Muscle layer of duodenum (tissue), 2 donors: ENCODE results near the gene TGM6.

Experiments used
- H3K27ac ChIP-seq: one replicate; pipeline ENCODE4 v1.7.0; 2013; ENCODE audit warnings: mild to moderate bottlenecking, low read length
- H3K27me3 ChIP-seq: one replicate; pipeline ENCODE4 v1.7.0; 2013; ENCODE audit warnings: low read depth, mild to moderate bottlenecking, control low read depth, low read length
- H3K36me3 ChIP-seq, 2 donors: one replicate each; pipeline ENCODE4 v1.7.0; 2013; ENCODE audit warnings: low read length in 2 of 2, control low read depth in 1 of 2, mild to moderate bottlenecking in 1 of 2; ENCODE audit not compliant: insufficient read depth in 2 of 2, control insufficient read depth in 1 of 2
- H3K4me1 ChIP-seq, 2 donors: one replicate each; pipeline ENCODE4 v1.7.0; 2013; ENCODE audit warnings: low read length in 2 of 2, mild to moderate bottlenecking in 2 of 2, control low read depth in 1 of 2, moderate library complexity in 1 of 2; ENCODE audit not compliant: insufficient read depth in 2 of 2, control insufficient read depth in 1 of 2
- H3K4me3 ChIP-seq, 2 donors: one replicate each; pipeline ENCODE4 v1.7.0; 2013; ENCODE audit warnings: low read length in 2 of 2, low read depth in 1 of 2, mild to moderate bottlenecking in 1 of 2
- H3K9me3 ChIP-seq, 2 donors: one replicate each; pipeline ENCODE4 v1.7.0; 2013; ENCODE audit warnings: low read length in 2 of 2, control low read depth in 1 of 2, mild to moderate bottlenecking in 1 of 2; ENCODE audit not compliant: control insufficient read depth in 1 of 2
- donor health status: healthy.

Gene TGM6

DNA sequence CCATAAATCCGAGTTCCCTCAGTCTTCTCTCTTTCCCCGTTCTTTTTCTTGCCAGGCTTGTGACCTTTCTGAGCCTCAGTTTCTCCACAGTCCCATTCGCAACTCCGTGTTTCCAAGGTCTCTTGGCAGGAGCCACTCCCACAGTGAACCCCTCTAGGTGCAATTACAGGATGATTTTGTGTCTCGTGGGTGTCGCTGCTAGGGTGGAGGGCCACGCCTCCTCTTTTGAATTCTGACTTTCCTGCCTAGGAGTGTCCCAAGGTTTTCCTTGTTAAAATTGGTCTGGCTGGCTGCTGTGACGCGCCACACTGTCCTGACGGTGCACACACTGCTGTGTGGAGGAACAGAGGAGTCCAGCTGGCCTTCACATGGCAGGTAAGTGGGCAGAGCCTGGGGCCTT lies at the start of gene TGM6:
TGM6 (plus strand) TSS at position 301 of the 400 bp plus-strand sequence; CDS start at position 369, 68 bp downstream.
- H3K4me1 ChIP-seq = no peaks in the 10 kb centered on the region
- no peaks in the 10 kb centered on the region for H3K36me3 ChIP-seq
- H3K9me3 ChIP-seq = no peaks in the 10 kb centered on the region
- H3K27ac ChIP-seq = no peak within 1 kb of the TSS
- H3K27me3 ChIP-seq = no peaks in the 10 kb centered on the region
- H3K4me3 ChIP-seq = no peak within 1 kb of the TSS

DNA sequence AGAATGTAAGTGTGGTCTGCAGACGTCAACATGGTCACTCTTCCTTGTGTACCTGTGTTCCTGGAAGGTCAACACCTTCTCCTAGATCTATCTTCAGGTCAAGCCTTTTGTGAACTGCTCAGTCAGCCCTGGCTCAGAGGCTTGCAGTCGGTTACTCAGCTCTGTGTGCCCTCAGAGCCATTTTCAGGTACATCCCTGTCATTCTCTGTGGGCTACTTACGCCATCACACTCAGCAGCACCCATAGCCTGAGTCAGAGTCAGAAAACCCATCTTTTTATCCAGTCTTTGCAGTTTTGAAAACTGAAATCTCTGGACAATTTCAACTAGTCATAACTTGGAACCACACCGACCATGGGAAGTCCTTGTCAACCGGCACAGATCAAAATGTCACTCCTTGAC lies 49.6 kb upstream of the TGM6 start:
- no peak overlapping the region for H3K4me3 ChIP-seq
- no peaks in the 10 kb centered on the region for H3K36me3 ChIP-seq
- no peaks in the 10 kb centered on the region for H3K4me1 ChIP-seq
- H3K27ac ChIP-seq = no peak overlapping the region
- no peaks in the 10 kb centered on the region for H3K9me3 ChIP-seq
- H3K27me3 ChIP-seq = no peaks in the 10 kb centered on the region

DNA sequence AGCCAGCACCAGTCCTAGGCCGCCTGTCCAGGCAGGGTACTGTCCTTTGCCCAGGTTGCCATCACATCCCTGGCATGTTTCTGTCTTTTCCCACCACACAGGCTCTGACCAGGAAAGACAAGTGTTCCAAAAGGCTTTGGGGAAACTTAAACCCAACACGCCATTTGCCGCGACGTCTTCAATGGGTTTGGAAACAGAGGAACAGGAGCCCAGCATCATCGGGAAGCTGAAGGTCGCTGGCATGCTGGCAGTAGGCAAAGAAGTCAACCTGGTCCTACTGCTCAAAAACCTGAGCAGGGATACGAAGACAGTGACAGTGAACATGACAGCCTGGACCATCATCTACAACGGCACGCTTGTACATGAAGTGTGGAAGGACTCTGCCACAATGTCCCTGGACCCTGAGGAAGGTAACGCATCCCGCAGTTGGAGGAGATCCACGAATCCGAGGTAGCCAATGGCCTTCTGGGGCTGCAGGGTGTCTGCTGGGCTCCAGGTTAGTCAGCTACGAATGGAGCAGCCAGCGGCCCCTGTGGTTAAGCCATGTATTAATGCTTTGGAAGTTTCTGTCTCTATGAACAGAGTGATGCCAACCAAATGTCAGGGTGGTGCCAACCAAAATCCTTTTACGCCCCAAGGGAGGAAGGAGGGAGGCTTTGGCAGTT lies 48.7 kb upstream of the TGM6 start:
- Histone ChIP-seq H3K4me3 (no peak overlapping the region), H3K36me3 (no peaks in the 10 kb centered on the region), H3K9me3 (no peaks in the 10 kb centered on the region), H3K27me3 (no peaks in the 10 kb centered on the region), H3K27ac (no peak overlapping the region), H3K4me1 (no peaks in the 10 kb centered on the region)

DNA sequence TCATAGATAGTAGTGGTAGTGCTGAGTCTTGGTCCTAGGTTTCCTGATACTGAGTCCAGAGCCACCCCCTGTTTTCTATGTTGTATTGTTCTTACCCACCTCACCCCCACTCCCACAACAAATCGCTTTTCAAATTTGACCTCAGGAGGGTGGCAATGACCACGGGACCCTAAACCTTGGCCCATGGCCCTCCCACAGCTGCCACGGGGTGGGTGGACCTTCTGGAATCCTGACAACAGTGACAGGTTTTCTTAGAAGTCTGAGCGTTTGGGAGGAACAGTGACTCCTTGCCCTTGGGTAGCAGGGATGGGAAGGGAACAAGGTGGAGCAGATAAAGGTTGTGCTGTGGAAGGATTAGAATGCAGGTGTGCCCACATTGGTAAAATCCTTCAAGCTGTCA lies 48.0 kb upstream of the TGM6 start:
- Histone ChIP-seq H3K27me3 (no peaks in the 10 kb centered on the region), H3K36me3 (no peaks in the 10 kb centered on the region), H3K4me1 (no peaks in the 10 kb centered on the region), H3K9me3 (no peaks in the 10 kb centered on the region), H3K4me3 (no peak overlapping the region), H3K27ac (no peak overlapping the region)

DNA sequence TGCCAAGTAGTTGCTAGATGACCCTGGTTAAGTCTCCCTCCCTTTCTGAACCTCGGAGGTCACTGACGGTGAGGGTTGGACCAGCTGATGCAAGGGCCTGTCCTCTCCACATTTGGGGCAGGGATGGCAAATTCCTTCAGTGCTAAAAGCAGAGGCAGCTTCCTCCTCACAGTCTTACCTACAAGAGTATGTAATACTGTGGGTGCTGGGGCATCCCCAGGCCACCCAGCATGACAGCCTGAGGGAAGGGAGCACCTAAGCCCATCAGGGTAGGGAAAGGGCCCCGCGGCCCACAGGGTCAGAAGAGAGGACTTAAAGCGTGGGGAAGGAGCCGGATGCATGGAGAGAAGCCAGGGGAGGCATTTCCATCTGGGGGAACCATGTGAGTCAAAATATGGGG lies 46.9 kb upstream of the TGM6 start:
- Histone ChIP-seq H3K27ac (no peak overlapping the region), H3K4me1 (no peaks in the 10 kb centered on the region), H3K9me3 (no peaks in the 10 kb centered on the region), H3K27me3 (no peaks in the 10 kb centered on the region), H3K36me3 (no peaks in the 10 kb centered on the region), H3K4me3 (no peak overlapping the region)

DNA sequence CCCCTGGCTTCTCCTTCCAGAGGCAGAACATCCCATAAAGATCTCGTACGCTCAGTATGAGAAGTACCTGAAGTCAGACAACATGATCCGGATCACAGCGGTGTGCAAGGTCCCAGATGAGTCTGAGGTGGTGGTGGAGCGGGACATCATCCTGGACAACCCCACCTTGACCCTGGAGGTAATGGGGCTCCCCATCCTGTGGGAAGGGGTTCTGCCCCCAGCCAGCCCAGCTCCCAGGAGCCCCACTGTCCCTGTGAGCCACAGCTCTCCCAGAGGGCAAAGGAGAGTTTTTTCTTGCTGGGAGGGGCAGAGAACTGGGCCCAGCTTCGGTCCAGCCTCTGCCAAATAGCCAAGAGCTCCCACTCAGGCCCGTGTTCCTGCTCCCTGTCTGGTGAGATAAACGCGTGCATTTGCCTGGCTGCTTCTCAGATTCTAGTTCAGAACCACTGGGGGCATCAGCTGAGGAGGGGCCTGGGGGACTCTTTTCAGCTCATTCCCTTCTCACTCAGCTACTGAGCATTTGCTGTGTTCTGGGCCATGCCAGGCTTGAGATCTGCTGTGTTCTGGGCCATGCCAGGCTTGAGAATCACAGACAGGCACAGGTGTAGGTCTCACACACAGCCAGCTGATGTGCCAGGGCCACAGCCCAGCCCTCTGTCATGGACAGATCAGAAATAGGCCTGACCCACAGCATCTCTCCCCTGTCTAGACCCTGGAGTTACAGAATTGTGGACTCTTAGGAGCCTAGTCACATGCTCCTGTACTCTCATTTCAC lies 45.4 kb upstream of the TGM6 start:
- Histone ChIP-seq H3K9me3 (no peaks in the 10 kb centered on the region), H3K27me3 (no peaks in the 10 kb centered on the region), H3K4me1 (no peaks in the 10 kb centered on the region), H3K27ac (no peak overlapping the region), H3K36me3 (no peaks in the 10 kb centered on the region), H3K4me3 (no peak overlapping the region)

DNA sequence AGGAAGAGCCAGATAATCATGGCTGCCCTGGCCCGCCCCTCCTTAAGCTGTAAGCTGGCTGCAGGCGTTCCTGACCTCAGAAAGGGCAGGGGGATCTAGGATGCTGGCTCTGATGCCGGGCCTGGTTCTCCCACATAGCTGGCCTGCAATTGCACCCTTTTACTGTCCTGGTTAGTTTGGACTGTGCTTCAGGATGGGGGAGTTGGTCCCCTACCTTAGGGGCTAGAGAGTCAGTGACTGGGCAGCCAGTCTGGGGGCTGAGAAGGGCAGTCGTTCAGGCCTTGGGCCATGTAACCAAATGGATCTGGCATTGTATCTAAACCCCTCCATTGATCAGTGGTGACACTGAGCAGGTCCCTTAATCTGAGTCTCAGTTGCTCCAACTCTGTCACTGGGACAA lies 44.2 kb upstream of the TGM6 start:
- H3K4me1 ChIP-seq = no peaks in the 10 kb centered on the region
- no peaks in the 10 kb centered on the region for H3K27me3 ChIP-seq
- no peaks in the 10 kb centered on the region for H3K9me3 ChIP-seq
- no peak overlapping the region for H3K4me3 ChIP-seq
- H3K36me3 ChIP-seq = no peaks in the 10 kb centered on the region
- H3K27ac ChIP-seq = no peak overlapping the region

DNA sequence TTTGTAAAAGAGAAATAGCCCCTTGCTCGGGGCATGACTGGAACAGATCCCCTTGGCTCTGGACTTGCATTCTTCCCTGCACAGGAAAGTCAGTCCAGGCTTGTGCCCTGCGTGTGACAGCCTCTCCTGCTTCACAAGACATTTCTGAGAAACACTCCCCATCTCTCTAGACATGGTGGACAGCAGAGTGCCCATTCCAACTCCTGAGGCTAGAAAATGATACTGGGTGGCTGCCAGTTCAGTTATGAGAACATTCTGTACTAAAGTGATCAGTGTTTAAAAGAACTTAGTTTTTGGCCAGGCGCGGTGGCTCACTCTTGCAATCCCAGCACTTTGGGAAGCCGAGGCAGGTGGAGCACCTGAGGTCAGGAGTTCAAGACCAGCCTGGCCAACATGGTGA lies 43.6 kb upstream of the TGM6 start:
- Histone ChIP-seq H3K9me3 (no peaks in the 10 kb centered on the region), H3K36me3 (no peaks in the 10 kb centered on the region), H3K27me3 (no peaks in the 10 kb centered on the region), H3K27ac (no peak overlapping the region), H3K4me3 (no peak overlapping the region), H3K4me1 (no peaks in the 10 kb centered on the region)

DNA sequence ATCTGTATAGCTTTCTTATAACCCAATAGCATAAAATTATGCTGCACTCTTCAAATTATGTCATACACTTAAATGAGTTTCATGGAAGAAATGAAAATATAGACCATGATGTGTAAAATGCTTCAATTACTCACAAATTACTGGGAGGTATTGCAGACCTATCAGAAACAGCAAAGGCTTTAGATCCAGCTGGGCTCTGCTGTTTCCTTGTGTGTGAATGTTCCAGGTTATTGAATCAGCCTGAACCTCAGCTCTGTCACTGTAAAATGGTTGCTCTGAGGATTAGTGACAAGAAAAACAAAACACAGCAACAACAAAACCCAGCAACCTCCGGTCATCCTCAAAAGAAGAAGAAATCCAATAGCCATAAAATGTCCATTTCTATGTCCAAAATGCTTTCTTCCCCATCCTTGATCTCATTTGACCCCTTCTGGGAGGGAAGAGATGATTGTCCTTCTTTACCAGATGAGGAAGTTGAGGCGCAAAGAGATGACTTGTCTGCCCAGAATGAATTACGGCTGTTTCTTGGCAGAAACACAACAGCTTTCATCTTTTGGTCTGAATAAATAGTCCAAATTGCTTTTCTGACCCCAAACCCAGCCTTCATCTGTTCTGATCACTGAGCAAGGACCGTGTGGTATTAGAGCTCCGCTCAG lies 42.2 kb upstream of the TGM6 start:
- no peaks in the 10 kb centered on the region for H3K4me1 ChIP-seq
- H3K4me3 ChIP-seq = no peak overlapping the region
- no peak overlapping the region for H3K27ac ChIP-seq
- no peaks in the 10 kb centered on the region for H3K9me3 ChIP-seq
- no peaks in the 10 kb centered on the region for H3K36me3 ChIP-seq
- H3K27me3 ChIP-seq = no peaks in the 10 kb centered on the region

DNA sequence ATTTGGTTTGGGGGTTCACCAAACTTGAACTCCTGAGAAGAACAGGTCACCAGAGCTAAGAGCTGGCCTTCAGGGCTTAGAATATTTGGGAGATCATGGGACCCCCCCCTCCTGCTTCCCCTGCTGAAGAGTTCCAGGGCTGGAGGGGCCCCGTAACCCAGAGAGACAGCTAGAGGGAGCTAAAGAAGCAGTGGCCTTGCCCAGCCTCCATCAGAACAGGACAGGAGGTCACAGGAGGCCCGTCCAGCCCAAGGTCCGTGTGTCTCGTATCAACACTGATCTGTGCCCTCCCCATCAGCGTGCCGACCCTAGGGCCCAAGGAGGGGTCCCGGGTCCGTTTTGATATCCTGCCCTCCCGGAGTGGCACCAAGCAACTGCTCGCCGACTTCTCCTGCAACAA lies 40.6 kb upstream of the TGM6 start:
- Histone ChIP-seq H3K4me3 (no peak overlapping the region), H3K27me3 (no peaks in the 10 kb centered on the region), H3K36me3 (no peaks in the 10 kb centered on the region), H3K4me1 (no peaks in the 10 kb centered on the region), H3K9me3 (no peaks in the 10 kb centered on the region), H3K27ac (no peak overlapping the region)

DNA sequence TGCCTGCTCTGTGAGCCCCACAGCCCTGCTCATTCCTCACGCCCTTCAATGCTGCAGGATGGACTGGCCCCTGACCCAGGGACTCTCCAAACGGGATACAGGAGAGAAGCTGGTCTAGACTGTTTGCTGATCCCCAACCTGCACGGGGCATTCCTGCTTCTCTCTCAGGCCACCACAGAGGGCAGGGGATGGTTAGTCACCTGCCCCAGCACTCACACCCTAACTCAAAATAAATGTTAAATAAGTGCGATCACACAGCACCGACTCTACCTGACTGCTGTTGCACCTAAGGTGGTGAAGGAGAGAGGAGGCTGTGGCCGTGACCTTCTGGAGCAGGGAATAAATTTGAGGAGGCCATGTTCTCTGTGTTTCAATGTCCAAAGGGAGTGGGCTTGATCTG lies 39.9 kb upstream of the TGM6 start:
- H3K27ac ChIP-seq = no peak overlapping the region
- H3K4me1 ChIP-seq = no peaks in the 10 kb centered on the region
- no peaks in the 10 kb centered on the region for H3K27me3 ChIP-seq
- no peaks in the 10 kb centered on the region for H3K9me3 ChIP-seq
- no peak overlapping the region for H3K4me3 ChIP-seq
- H3K36me3 ChIP-seq = no peaks in the 10 kb centered on the region
